ENCODE results near the gene RFX6. TPM values are rescaled to one million over a fixed set of nuclear protein-coding genes. Genes with fewer than 3 reads are reported as not detected.

RFX6 gene
- total RNA-seq, 1 experiment from 2014 or later, result not detected

GRCh38 chr6:116945809-116946208 lies 68.8 kb downstream of the RFX6 start:
- H3T11ph ChIP-seq (ENCODE audit: low read length), result no peak overlapping the region
- H3K4me2 ChIP-seq (ENCODE audit: insufficient read depth, insufficient read length, low read length), result no peak overlapping the region
- H3K14ac ChIP-seq (ENCODE audit: insufficient read depth, low read length), result no peak overlapping the region
- Mint-ChIP-seq H3K4me3 (no peak overlapping the region), H3K27me3 (ENCODE audit: low read depth) (no peaks in the 10 kb centered on the region), H3K27ac (no peak overlapping the region), H3K36me3 (ENCODE audit: insufficient read depth in 1 of 3, low read depth in 3 of 3) (no peaks in the 10 kb centered on the region), H3K4me1 (peaks cover 5 to 10% of the 10 kb centered on the region in 2 experiments; a peak in 3 of 4 replicates), H3K9me3 (no peaks in the 10 kb centered on the region)
- H3K27me3 ChIP-seq (ENCODE audit: insufficient read depth, low read length), result no peaks in the 10 kb centered on the region
- H3K9me3 ChIP-seq (ENCODE audit: control insufficient read depth, low read depth, low read length), result no peaks in the 10 kb centered on the region
- H3K4ac ChIP-seq (ENCODE audit: low read depth, low read length), result no peak overlapping the region
- no peak overlapping the region for H4K91ac ChIP-seq (ENCODE audit: insufficient read length, low read depth, low read length)
- H2AFZ ChIP-seq (ENCODE audit: low read length), result no peak overlapping the region
- H2AK5ac ChIP-seq (ENCODE audit: insufficient read length, low read length), result no peak overlapping the region
- no peak overlapping the region for H3K9ac ChIP-seq (ENCODE audit: extremely low read depth, insufficient read length, low read length)
- no peak overlapping the region for H3K27ac ChIP-seq (ENCODE audit: insufficient read length, low read depth, low read length)
- no CpG with 5 or more reads among the region's 5 CpGs for WGBS (ENCODE audit: extremely low coverage, insufficient read length, low lambda C conversion rate)
- H2BK5ac ChIP-seq (ENCODE audit: insufficient read length, low read length), result no peak overlapping the region
- H4K20me1 ChIP-seq (ENCODE audit: control insufficient read depth, insufficient read depth, insufficient read length), result no peaks in the 10 kb centered on the region
- no peaks in the 10 kb centered on the region for H3K79me2 ChIP-seq (ENCODE audit: insufficient read depth, low read length)
- H2BK15ac ChIP-seq (ENCODE audit: low read depth, low read length), result no peak overlapping the region
- no peaks in the 10 kb centered on the region for H3K23me2 ChIP-seq (ENCODE audit: insufficient read length, low read depth, low read length, poor library complexity, severe bottlenecking)
- H2BK12ac ChIP-seq (ENCODE audit: insufficient read length, low read depth, low read length), result no peak overlapping the region
- H4K8ac ChIP-seq (replicated peaks; ENCODE audit: insufficient read length, low read depth, low read length), result no peak overlapping the region
- no peak overlapping the region for H4K5ac ChIP-seq (ENCODE audit: insufficient read length, low read depth, low read length)
- H3K18ac ChIP-seq (ENCODE audit: insufficient read length, low read depth, low read length), result no peak overlapping the region
- H3K56ac ChIP-seq (ENCODE audit: insufficient read length, low read depth, low read length), result no peak overlapping the region
- H3K4me1 ChIP-seq (ENCODE audit: insufficient read depth, low read length), result no peaks in the 10 kb centered on the region
- DNase-seq, result no peak
- H2BK120ac ChIP-seq (ENCODE audit: low read depth, low read length, poor library complexity, severe bottlenecking), result no peak overlapping the region
- no peaks in the 10 kb centered on the region for H3K79me1 ChIP-seq (ENCODE audit: insufficient read depth, low read depth, low read length, poor library complexity, severe bottlenecking)
- H2BK20ac ChIP-seq (ENCODE audit: low read depth, low read length, poor library complexity, severe bottlenecking), result no peak overlapping the region
- TF ChIP-seq, protein P1, sequence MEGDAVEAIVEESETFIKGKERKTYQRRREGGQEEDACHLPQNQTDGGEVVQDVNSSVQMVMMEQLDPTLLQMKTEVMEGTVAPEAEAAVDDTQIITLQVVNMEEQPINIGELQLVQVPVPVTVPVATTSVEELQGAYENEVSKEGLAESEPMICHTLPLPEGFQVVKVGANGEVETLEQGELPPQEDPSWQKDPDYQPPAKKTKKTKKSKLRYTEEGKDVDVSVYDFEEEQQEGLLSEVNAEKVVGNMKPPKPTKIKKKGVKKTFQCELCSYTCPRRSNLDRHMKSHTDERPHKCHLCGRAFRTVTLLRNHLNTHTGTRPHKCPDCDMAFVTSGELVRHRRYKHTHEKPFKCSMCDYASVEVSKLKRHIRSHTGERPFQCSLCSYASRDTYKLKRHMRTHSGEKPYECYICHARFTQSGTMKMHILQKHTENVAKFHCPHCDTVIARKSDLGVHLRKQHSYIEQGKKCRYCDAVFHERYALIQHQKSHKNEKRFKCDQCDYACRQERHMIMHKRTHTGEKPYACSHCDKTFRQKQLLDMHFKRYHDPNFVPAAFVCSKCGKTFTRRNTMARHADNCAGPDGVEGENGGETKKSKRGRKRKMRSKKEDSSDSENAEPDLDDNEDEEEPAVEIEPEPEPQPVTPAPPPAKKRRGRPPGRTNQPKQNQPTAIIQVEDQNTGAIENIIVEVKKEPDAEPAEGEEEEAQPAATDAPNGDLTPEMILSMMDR (conservative IDR thresholded peaks at IDR 0.05), result no peak
- H3K23ac ChIP-seq (ENCODE audit: insufficient read length, low read depth, low read length), result no peak overlapping the region

All from H9 (cell line).